ENCODE data around the gene PSMG4.
A peak's percentile ranks its signal among the peaks of the same experiment; 100 is the strongest.

Gene PSMG4

DNA sequence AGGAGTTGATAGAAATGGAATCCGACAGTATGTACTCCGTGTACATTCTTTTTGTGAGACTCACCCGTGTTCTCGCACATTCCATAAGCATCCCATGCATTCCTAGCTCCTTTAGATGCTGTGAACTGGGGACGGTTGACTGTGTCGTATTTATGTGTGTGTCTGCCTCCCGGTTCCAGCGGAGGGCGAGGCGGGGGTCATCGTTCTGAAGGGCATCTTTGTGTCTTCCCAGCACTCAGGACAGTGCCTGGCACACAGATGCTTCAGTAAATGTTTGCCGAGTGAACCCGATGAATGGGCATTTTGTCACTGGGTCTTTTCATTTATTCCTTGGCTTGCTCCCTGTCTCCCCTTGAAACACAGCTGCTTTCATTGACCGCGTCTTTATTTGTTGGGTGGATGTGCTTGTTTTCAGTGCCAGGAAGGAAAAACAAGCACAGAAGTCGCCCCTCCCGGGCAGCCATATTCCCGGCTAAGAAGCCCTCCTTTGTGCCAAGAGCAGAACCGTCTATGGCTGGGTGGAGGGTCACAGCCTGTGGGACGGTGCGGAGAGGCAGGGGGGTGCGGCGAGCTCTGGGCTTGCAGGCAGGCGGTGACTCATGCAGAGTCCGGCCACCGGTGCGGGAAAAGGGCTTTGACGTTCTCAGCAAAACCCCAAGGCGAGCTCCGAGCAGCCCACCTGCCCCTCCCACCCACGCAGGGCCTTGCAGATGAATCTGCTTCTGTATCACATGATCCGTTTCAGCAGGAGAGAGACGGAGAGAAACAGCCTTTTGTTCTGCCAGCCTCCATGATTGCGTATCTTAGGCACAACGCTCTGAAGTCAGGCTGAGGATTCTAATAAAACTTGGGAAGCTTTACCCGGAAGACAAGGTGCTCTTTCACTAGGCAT lies 11.2 kb upstream of the PSMG4 start:
- no peak for DNase-seq (ENCODE audit: extremely low spot score)
- TF ChIP-seq FOXM1 (IDR thresholded peaks at IDR 0.05; ENCODE audit: borderline replicate concordance), result no peak
- no peak for TF ChIP-seq CTBP1 (IDR thresholded peaks at IDR 0.05; ENCODE audit: borderline replicate concordance)
- TF ChIP-seq, protein P1, sequence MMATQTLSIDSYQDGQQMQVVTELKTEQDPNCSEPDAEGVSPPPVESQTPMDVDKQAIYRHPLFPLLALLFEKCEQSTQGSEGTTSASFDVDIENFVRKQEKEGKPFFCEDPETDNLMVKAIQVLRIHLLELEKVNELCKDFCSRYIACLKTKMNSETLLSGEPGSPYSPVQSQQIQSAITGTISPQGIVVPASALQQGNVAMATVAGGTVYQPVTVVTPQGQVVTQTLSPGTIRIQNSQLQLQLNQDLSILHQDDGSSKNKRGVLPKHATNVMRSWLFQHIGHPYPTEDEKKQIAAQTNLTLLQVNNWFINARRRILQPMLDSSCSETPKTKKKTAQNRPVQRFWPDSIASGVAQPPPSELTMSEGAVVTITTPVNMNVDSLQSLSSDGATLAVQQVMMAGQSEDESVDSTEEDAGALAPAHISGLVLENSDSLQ (IDR thresholded peaks at IDR 0.05), result no peak
- no peak for TF ChIP-seq ARNT (IDR thresholded peaks at IDR 0.05)
- TF ChIP-seq ZNF384 (IDR thresholded peaks at IDR 0.05), result no peak
- no peak for TF ChIP-seq NFRKB (IDR thresholded peaks at IDR 0.05)
- TF ChIP-seq LEF1 (IDR thresholded peaks at IDR 0.05; ENCODE audit: borderline replicate concordance), result no peak
- POLR2A ChIA-PET, result interaction anchor here (0.8 to 7.3 kb wide), 10 partner anchors 12 to 184 kb away, joined by 3 to 53 read pairs (median 4); partner anchors contain the start of genes BPHL, RIPK1, TUBB2A and TUBB2B
- CTCF ChIA-PET, result interaction anchor here (0.7 to 2.1 kb wide), 5 partner anchors 9 to 500 kb away, joined by 3 to 11 read pairs (median 3); partner anchors contain the start of gene TUBB2A

DNA sequence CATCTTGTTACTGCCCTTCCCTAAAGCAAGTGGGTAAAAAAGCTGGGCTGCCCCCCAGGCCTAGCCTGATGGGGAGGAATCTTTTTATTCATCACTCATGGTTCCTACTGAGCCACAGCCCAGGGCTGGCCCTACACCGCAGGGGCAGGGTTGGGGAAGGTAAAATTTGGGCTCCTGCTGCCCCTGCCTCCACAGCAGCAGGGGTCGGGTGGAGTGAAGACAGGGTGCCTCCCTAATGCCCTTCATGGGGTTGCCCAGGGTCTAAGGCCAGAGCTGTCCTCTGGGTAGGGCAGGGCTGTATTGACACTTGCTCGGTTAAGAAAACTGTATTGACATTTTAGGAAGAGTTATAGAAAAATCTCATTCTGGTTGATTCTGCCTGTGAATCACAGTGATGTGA lies 8.9 kb upstream of the PSMG4 start:
- no peak for DNase-seq (ENCODE audit: extremely low spot score)
- ChIA-PET CTCF (no interaction called here), POLR2A (interaction anchor here (0.7 to 7.3 kb wide), 4 partner anchors 18 to 131 kb away, joined by 3 to 53 read pairs (median 6); partner anchors contain the start of genes BPHL and TUBB2B)
- TF ChIP-seq FOXM1 (IDR thresholded peaks at IDR 0.05; ENCODE audit: borderline replicate concordance) (no peak), SUZ12 (IDR thresholded peaks at IDR 0.05) (no peak), NFRKB (IDR thresholded peaks at IDR 0.05) (no peak), L3MBTL2 (conservative IDR thresholded peaks at IDR 0.05) (no peak), ZNF384 (IDR thresholded peaks at IDR 0.05) (no peak), FOXK2 (IDR thresholded peaks at IDR 0.05) (no peak), SP1 (IDR thresholded peaks at IDR 0.05) (no peak), TARDBP (IDR thresholded peaks at IDR 0.05) (no peak), FOXA1 (IDR thresholded peaks at IDR 0.05) (no peak), ARNT (IDR thresholded peaks at IDR 0.05) (no peak), HDGF (IDR thresholded peaks at IDR 0.05; ENCODE audit: borderline replicate concordance) (no peak)
- TF ChIP-seq, protein P1 (IDR thresholded peaks at IDR 0.05), result no peak

DNA sequence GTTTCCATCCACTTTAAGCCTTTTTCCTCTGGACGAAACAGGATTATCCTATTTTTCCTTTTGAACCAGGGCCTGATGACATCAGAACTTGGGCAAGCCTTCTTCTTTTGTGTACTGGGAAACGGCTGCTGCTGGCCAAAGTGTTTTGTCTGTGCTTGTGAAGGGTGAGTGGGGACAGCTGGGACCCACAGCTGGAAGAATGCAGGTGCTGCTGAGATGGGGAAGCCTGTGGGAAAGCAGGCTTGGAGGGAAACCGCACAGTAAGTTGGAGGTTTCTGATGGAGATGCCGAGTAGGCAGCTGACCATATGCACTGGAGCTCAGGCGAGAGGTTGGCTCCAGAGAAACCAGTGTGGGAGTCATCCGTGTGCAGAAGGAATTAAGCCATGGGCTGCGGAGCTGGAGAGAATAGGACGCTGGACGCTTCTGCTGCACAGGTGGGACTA lies 8.5 kb upstream of the PSMG4 start:
- ChIA-PET CTCF (interaction anchor here (1.7 to 2.6 kb wide), 5 partner anchors 9 to 18 kb away, joined by 5 to 18 read pairs (median 13); no protein-coding TSS in a partner anchor), POLR2A (interaction anchor here (0.7 to 7.3 kb wide), 6 partner anchors 9 to 131 kb away, joined by 3 to 53 read pairs (median 7); partner anchors contain the start of genes BPHL, PSMG4 and TUBB2B)
- TF ChIP-seq LEF1 (IDR thresholded peaks at IDR 0.05; ENCODE audit: borderline replicate concordance) (no peak), TARDBP (IDR thresholded peaks at IDR 0.05) (no peak), CTBP1 (IDR thresholded peaks at IDR 0.05; ENCODE audit: borderline replicate concordance) (no peak), ZNF384 (IDR thresholded peaks at IDR 0.05) (no peak), ARNT (IDR thresholded peaks at IDR 0.05) (no peak), FOXA1 (IDR thresholded peaks at IDR 0.05) (no peak), L3MBTL2 (conservative IDR thresholded peaks at IDR 0.05) (no peak), SUZ12 (IDR thresholded peaks at IDR 0.05) (no peak), HDGF (IDR thresholded peaks at IDR 0.05; ENCODE audit: borderline replicate concordance) (no peak)
- no peak for DNase-seq (ENCODE audit: extremely low spot score)

DNA sequence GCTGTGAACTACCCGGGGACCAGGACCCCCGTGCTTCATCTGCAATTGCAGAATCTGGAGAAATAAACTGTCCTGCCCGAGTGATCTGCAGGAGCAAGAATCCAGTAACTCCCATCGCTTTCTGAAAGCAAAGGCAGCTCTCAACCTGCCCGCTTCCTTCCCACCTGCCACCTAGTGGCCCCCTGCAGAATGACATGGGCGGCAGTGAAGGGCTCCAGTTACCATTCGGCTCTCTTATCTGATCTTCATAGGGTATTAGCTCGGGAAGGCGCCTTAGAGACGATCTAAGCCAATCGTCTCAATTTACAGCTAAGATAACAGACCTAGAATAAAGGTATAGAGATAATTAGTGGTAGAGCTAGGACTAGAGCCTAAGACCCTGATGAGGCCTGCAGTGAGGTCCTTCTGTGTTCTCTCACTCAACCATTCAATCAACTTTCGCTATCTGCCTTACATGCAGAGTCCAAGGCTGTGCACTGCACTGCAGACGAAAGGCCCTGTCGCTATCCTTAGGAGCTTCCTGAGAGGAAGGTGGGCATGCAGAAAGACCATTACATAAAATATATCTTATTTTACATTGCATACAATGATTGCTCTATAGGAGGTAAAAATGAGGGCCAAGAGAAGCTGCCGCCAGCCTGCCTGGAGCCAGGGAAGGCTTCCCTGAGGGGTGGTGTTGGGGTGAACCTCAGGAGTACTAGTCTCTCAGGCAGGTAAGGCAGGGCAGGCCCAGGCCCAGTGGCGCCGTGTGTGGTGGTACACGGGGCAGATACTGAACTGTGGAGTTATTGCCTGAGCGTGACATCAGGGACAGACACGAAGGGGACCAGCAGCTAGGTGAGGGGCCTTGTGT lies 7.1 kb upstream of the PSMG4 start:
- peak; percentile 88 for DNase-seq (ENCODE audit: extremely low spot score)
- ChIA-PET CTCF (interaction anchor here (0.6 to 2.6 kb wide), 25 partner anchors 8 to 519 kb away, joined by 3 to 18 read pairs (median 4); partner anchors contain the start of genes RIPK1 and TUBB2A), POLR2A (interaction anchor here (0.6 to 7.3 kb wide), 8 partner anchors 8 to 498 kb away, joined by 3 to 53 read pairs (median 7); partner anchors contain the start of genes BPHL, PSMG4, TUBB2A and TUBB2B)
- TF ChIP-seq FOXA1 (IDR thresholded peaks at IDR 0.05) (no peak), FOXM1 (IDR thresholded peaks at IDR 0.05; ENCODE audit: borderline replicate concordance) (no peak), NFRKB (IDR thresholded peaks at IDR 0.05) (no peak), HDGF (IDR thresholded peaks at IDR 0.05; ENCODE audit: borderline replicate concordance) (no peak)
- TF ChIP-seq, protein P1 (IDR thresholded peaks at IDR 0.05), result peak; percentile 29; the same call in 1 of the 2 replicates

DNA sequence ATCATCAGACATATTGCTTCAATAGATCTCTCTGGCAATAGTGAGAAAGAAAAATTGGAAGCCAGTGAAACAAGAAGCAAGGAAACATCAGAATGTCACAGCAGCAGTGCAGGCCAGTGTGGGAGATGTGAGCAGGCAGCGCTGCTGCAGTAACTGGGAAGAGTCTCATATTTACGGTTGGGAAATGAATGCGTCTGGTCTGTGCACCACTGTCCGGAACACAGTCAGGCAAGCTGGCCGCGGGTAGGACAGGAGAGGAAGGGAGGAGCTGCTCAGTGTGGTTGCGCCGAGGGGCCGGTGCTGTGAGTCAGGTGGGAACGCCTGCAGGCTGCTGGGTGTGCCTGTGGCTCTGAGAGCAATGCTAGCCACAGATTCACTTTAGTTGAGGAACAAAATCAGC lies 6.4 kb upstream of the PSMG4 start:
- ChIA-PET CTCF (interaction anchor here (1.0 to 2.6 kb wide), 10 partner anchors 7 to 520 kb away, joined by 3 to 18 read pairs (median 6); partner anchors contain the start of gene TUBB2A), POLR2A (interaction anchor here (0.6 to 7.3 kb wide), 7 partner anchors 12 to 498 kb away, joined by 3 to 53 read pairs (median 8); partner anchors contain the start of genes BPHL, TUBB2A and TUBB2B)
- no peak for DNase-seq (ENCODE audit: extremely low spot score)
- TF ChIP-seq ARNT (IDR thresholded peaks at IDR 0.05), result no peak
- TF ChIP-seq FOXM1 (IDR thresholded peaks at IDR 0.05; ENCODE audit: borderline replicate concordance), result no peak
- no peak for TF ChIP-seq TARDBP (IDR thresholded peaks at IDR 0.05)
